ENCODE results near the gene LSP1.

DNA sequence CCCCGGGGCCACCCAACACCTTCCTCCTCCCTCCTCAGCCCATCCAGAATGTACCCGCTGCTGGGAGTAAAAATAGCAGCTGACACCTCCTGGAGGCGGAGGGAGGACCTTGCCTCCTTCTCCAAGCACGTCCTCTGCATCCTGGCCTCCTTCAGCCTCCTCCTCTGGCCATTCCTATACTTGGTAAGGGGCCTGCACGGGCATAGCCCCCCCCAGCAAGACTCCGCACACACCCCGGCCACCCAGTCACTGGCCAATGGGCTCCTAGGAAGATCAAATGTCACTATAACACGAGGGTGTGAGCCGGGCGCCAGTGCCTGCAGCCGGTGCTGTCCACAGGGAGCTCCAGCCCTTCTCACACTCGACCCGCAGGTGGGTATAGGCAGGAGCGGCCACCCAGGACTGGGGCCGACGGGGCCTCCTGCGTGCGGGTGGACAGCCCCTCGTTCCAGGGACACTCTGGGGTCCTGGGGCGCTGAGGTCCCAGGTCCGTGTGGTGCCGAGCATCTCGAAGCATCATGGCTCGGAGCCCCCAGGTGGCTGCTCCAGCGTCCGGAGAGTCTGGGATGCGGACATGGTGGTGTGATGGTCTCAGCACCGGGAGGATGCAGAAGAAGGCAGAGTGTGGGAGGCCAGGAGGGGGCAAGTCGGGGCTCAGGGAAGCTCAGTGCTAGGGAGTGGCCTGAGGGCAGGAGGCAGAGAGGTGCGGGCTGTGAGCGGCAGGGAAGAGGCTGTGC is 66.7 kb downstream of the LSP1 start, which contains the start of gene TNNT3:
- TF ChIP-seq, protein P1, sequence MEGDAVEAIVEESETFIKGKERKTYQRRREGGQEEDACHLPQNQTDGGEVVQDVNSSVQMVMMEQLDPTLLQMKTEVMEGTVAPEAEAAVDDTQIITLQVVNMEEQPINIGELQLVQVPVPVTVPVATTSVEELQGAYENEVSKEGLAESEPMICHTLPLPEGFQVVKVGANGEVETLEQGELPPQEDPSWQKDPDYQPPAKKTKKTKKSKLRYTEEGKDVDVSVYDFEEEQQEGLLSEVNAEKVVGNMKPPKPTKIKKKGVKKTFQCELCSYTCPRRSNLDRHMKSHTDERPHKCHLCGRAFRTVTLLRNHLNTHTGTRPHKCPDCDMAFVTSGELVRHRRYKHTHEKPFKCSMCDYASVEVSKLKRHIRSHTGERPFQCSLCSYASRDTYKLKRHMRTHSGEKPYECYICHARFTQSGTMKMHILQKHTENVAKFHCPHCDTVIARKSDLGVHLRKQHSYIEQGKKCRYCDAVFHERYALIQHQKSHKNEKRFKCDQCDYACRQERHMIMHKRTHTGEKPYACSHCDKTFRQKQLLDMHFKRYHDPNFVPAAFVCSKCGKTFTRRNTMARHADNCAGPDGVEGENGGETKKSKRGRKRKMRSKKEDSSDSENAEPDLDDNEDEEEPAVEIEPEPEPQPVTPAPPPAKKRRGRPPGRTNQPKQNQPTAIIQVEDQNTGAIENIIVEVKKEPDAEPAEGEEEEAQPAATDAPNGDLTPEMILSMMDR (conservative IDR thresholded peaks at IDR 0.05 in 1 of 2, IDR thresholded peaks at IDR 0.05 in 1 of 2; ENCODE audit: low read depth in 1 of 2, low read length in 2 of 2) = no peak
- no peak for TF ChIP-seq EZH2 (IDR thresholded peaks at IDR 0.05; ENCODE audit: low read length, missing control alignments)

All from fibroblast of lung (primary cell).